Upper lobe of left lung (tissue), 4 donors: ENCODE data around the gene CNIH2.

Experiments used
- CTCF ChIP-seq, 6 experiments: fragments of 450-650 bp in 4 of 6; fragments of 200-600 bp in 2 of 6; sonication (generic) in 2 of 6; IDR thresholded peaks; one replicate each; pipeline ENCODE4 v1.5.1; 2016 to 2019; ENCODE audit warnings: antibody characterized with exemption in 6 of 6
- EP300 ChIP-seq, 4 donors: sonication (generic); formaldehyde crosslinking; IDR thresholded peaks; one replicate each; pipeline ENCODE4 v1.5.1; 2017; ENCODE audit warnings: antibody characterized with exemption in 4 of 4, control low read depth in 2 of 4
- POLR2A ChIP-seq, 4 donors: fragments of 450-650 bp; IDR thresholded peaks; one replicate each; pipeline ENCODE4 v1.5.1; 2016 to 2017; ENCODE audit warnings: antibody characterized with exemption in 4 of 4, mild to moderate bottlenecking in 2 of 4
- POLR2AphosphoS5 ChIP-seq, 2 donors: sonication (generic); formaldehyde crosslinking; IDR thresholded peaks; one replicate each; pipeline ENCODE4 v1.5.1; 2017; ENCODE audit warnings: antibody characterized with exemption in 2 of 2

DNA sequence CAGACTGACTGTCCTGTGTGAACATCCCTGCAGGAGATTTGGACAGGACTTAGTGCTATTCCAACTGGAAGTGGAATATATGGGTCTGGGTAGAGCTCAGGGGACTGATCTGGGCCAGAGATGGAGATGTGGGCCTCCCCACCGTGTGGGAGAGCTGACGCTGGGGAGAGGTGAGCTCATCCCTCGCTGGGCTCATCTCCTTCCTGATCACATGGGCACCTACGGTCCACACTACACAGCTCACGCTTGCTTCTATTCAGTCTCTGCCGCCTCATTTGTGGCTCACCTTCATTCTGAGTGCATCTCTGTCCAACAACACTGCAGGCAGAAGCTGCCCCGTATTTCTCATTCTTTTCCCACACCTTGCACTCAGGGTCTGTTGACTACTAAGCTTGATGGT is 26.2 kb upstream of the CNIH2 start:
- TF ChIP-seq CTCF (IDR thresholded peaks at IDR 0.05) (no peak), POLR2A (IDR thresholded peaks at IDR 0.05) (no peak), POLR2AphosphoS5 (IDR thresholded peaks at IDR 0.05) (no peak), EP300 (IDR thresholded peaks at IDR 0.05) (no peak)
